HepG2 (cell line): ENCODE measurements around the gene ATP10A. TPM values are rescaled to one million over a fixed set of nuclear protein-coding genes. Genes with fewer than 3 reads are reported as not detected.

Experiments used
- ATAC-seq: fragments of 200-7000 bp; cut with Tn5 transposase; 3 replicates; pipeline ENCODE4 v1.9.1; 2020; ENCODE audit warnings: mild to moderate bottlenecking, moderate library complexity
- BruUV-seq: library from RNA; stranded (reverse); fragments of 400-500 nt; replicated peaks from 2 replicates; lab custom pipeline; 2021; lab: Mats Ljungman, UMichigan
- CTCF ChIA-PET: fragments of 300-600 bp; formaldehyde crosslinking; extraction: SDS; loops from one replicate; lab custom pipeline; 2021; ENCODE audit warnings: low total read pairs, inconsistent platforms, low intra/inter-chr PET ratio; lab: Yijun Ruan, JAX
- POLR2A ChIA-PET: fragments of 350-600 bp; sonication (Branson Sonifier 250); formaldehyde crosslinking; loops from one replicate; lab custom pipeline; 2020; ENCODE audit warnings: antibody characterized with exemption, inconsistent platforms; lab: Yijun Ruan, JAX
- DNase-seq: peaks from one replicate; pipeline ENCODE4 v3.0.0-alpha.2; 2015; ENCODE audit warnings: low spot score
- FAIRE-seq: peaks from 3 replicates; lab custom pipeline; 2011; peaks lifted over from hg19 to GRCh38; lab: Jason Lieb, UNC
- H2AFZ ChIP-seq: one replicate; pipeline ENCODE4 v1.6.1; 2011; ENCODE audit warnings: low read length, inconsistent platforms
- H3K27ac ChIP-seq: fragments of 300-600 bp; 3 replicates; pipeline ENCODE4 v1.8.0; 2011; ENCODE audit warnings: mixed run types, mild to moderate bottlenecking, mixed read lengths, low read length, inconsistent platforms; ENCODE audit not compliant: insufficient read depth; ENCODE audit errors: extremely low read length
- H3K27me3 ChIP-seq, 2 experiments: fragments of 200-600 bp in 1 of 2; 2 replicates in 1 of 2; 3 replicates in 1 of 2; pipeline versions ENCODE4 v1.6.0 to v1.8.0; 2011; ENCODE audit warnings: low read length in 2 of 2, mild to moderate bottlenecking in 2 of 2, moderate library complexity in 2 of 2, inconsistent platforms in 1 of 2; ENCODE audit not compliant: insufficient read depth in 2 of 2, control insufficient read depth in 1 of 2
- H3K36me3 ChIP-seq, 2 experiments: fragments of 200-600 bp in 1 of 2; replicated peaks in 1 of 2; 2 replicates in 1 of 2; 3 replicates in 1 of 2; pipeline versions ENCODE4 v1.5.1 to v1.8.0; 2011; ENCODE audit warnings: low read length in 2 of 2, inconsistent platforms in 1 of 2; ENCODE audit not compliant: insufficient read depth in 2 of 2, control insufficient read depth in 1 of 2
- H3K4me1 ChIP-seq: 2 replicates; pipeline ENCODE4 v1.5.1; 2012; ENCODE audit warnings: low read length, inconsistent platforms; ENCODE audit not compliant: insufficient read depth
- H3K4me2 ChIP-seq: 2 replicates; pipeline ENCODE4 v1.6.0; 2011; ENCODE audit warnings: low read depth, low read length, inconsistent platforms
- H3K4me3 ChIP-seq, 3 experiments: fragments of 200-600 bp in 1 of 3; sonication (generic), shearing (Covaris generic) in 1 of 3; replicated peaks in 1 of 3; 2 replicates each; pipeline ENCODE4 v1.5.1; 2011 to 2016; ENCODE audit warnings: low read length in 3 of 3, inconsistent platforms in 2 of 3, low read depth in 2 of 3, mild to moderate bottlenecking in 2 of 3, control low read depth in 1 of 3, mixed read lengths in 1 of 3; ENCODE audit not compliant: insufficient read depth in 1 of 3
- H3K79me2 ChIP-seq: one replicate; pipeline ENCODE4 v1.6.1; 2011; ENCODE audit warnings: low read length, inconsistent platforms; ENCODE audit not compliant: insufficient read depth
- H3K9ac ChIP-seq: 2 replicates; pipeline ENCODE4 v1.6.0; 2011; ENCODE audit warnings: mild to moderate bottlenecking, low read depth, low read length, inconsistent platforms; ENCODE audit not compliant: insufficient read depth
- H3K9me3 ChIP-seq: 2 replicates; pipeline ENCODE4 v1.5.1; 2012; ENCODE audit warnings: mild to moderate bottlenecking, low read length
- H4K20me1 ChIP-seq: 2 replicates; pipeline ENCODE4 v1.6.0; 2011; ENCODE audit warnings: inconsistent platforms, mild to moderate bottlenecking, low read length, moderate library complexity; ENCODE audit not compliant: insufficient read depth
- HNRNPH1 ChIP-seq: fragments of 200-400 bp; formaldehyde crosslinking; optimal IDR thresholded peaks from 2 replicates; pipeline ENCODE3; 2017; ENCODE audit warnings: mild to moderate bottlenecking, low read depth, low read length
- PHF20 ChIP-seq: sonication (generic); formaldehyde crosslinking; IDR thresholded peaks from 2 replicates; pipeline ENCODE4 v1.5.0; 2020; ENCODE audit warnings: mild to moderate bottlenecking, missing genetic modification reagents
- PTBP1 ChIP-seq: fragments of 200-400 bp; formaldehyde crosslinking; IDR thresholded peaks from 2 replicates; pipeline ENCODE4 v1.6.1; 2018; ENCODE audit warnings: low read length, low read depth; ENCODE audit not compliant: poor library complexity, severe bottlenecking
- RXRB ChIP-seq: IDR thresholded peaks from 2 replicates; pipeline ENCODE4 v1.6.1; 2016; ENCODE audit warnings: borderline replicate concordance, missing genetic modification reagents, missing compliant biosample characterization
- TBX2 ChIP-seq: sonication (generic); formaldehyde crosslinking; IDR thresholded peaks from 2 replicates; pipeline ENCODE4 v1.5.0; 2020; ENCODE audit warnings: missing genetic modification reagents, mild to moderate bottlenecking, borderline replicate concordance
- ZBTB20 ChIP-seq: sonication (generic); formaldehyde crosslinking; IDR thresholded peaks from 2 replicates; pipeline ENCODE4 v1.8.1; 2023; ENCODE audit warnings: missing genetic modification reagents, low read depth, mild to moderate bottlenecking, borderline replicate concordance
- ZSCAN30 ChIP-seq: sonication (generic); formaldehyde crosslinking; IDR thresholded peaks from 2 replicates; pipeline ENCODE4 v1.5.0; 2020; ENCODE audit warnings: mild to moderate bottlenecking, missing genetic modification reagents
- WGBS: methylation state at CpG from one replicate; pipeline ENCODE4 v1.1.6; 2017; ENCODE audit warnings: low lambda C conversion rate; 5-methylcytosine and 5-hydroxymethylcytosine counted together
- in situ Hi-C: cut with HindIII; loops from 2 replicates; pipeline ENCODE4 v1.10.0; 2017; ENCODE audit warnings: low pct_unique_long_range_greater_than_20kb; ENCODE audit not compliant: extremely low pct_ligation_motif_present
- intact Hi-C: fragments of 100-400 bp; cut with micrococcal nuclease; formaldehyde crosslinking; loops from one replicate; pipeline ENCODE4 v1.10.0; 2022; ENCODE audit not compliant: unreplicated experiment
- polyA plus RNA-seq, 8 experiments: library from polyadenylated mRNA; depleted of rRNA in 3 of 8; stranded (reverse) in 7 of 8; unstranded in 1 of 8; fragments of >200 nt; fragmentation: Illumina TruSeq in 4 of 8; extraction: Trizol in 4 of 8; gene quantifications; 2 replicates each; pipeline versions ENCODE4 v1.2.1 to v1.2.3, GENCODE V29; 2011 to 2016; ENCODE audit warnings: low read depth in 4 of 8, missing spikeins in 1 of 8, mixed read lengths in 1 of 8; ENCODE audit not compliant: insufficient read depth in 1 of 8
- total RNA-seq, 5 experiments: library from RNA; depleted of rRNA; stranded (reverse); fragments of >200 nt; fragmentation: Illumina TruSeq; extraction: Trizol; gene quantifications; 2 replicates each; pipeline ENCODE4 v1.2.3, GENCODE V29; 2016; ENCODE audit warnings: low read depth in 1 of 5
- TF ChIP-seq, protein P1 (sequence below): sonication (generic); formaldehyde crosslinking; IDR thresholded peaks from 2 replicates; pipeline ENCODE4 v1.8.1; 2023; ENCODE audit warnings: missing genetic modification reagents, inconsistent platforms, borderline replicate concordance
- TF ChIP-seq, protein P2 (sequence below): sonication (generic); formaldehyde crosslinking; IDR thresholded peaks from 2 replicates; pipeline ENCODE4 v1.5.0; 2020; ENCODE audit warnings: missing genetic modification reagents
- TF ChIP-seq, protein P3 (sequence below): IDR thresholded peaks from 2 replicates; pipeline ENCODE4 v1.6.1; 2016; ENCODE audit warnings: low read depth, borderline replicate concordance
- TF ChIP-seq, protein P4 (sequence below): sonication (generic); formaldehyde crosslinking; IDR thresholded peaks from 2 replicates; pipeline ENCODE4 v1.9.0; 2021; ENCODE audit warnings: missing genetic modification reagents, mild to moderate bottlenecking, borderline replicate concordance
- TF ChIP-seq, protein P5 (sequence below): sonication (generic); formaldehyde crosslinking; IDR thresholded peaks from 2 replicates; pipeline ENCODE4 v1.9.0; 2021; ENCODE audit warnings: missing genetic modification reagents, mild to moderate bottlenecking, borderline replicate concordance

The ATP10A gene
- total and polyA plus RNA-seq, 2 of the 13 experiments (the other 11 are each of a cell fraction or from before 2014, with no cell fraction given): 0.58 to 4.2 TPM

DNA sequence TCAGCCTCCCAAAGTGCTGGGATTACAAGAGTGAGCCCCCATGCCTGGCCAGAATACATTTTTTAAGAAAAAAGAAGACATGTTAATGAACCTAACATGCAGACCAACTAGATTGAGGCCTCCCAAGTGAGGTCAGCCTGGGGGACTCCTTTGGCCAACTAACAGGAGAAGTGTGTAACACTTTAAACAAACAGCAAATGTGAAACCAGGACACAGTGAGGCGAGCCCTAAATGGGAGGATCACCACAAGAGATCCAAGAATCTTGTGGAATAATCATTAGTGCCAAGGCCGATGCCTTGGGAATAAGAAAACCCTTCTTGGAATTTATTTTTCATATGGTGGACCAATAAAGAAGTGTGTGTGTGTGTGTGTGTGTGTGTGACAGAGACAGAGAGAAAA is 73.9 kb downstream of the ATP10A start:
- no TSS peak for BruUV-seq
- no peaks in the 10 kb centered on the region for H3K36me3 ChIP-seq
- no peak overlapping the region for H3K9ac ChIP-seq
- CTCF ChIA-PET: no interaction called here
- FAIRE-seq: no peak
- no peak overlapping the region for H3K4me2 ChIP-seq
- no peaks in the 10 kb centered on the region for H3K9me3 ChIP-seq
- no peak overlapping the region for H3K4me3 ChIP-seq
- in situ Hi-C loops (no loop called here), intact Hi-C loops (no loop called here)
- no peak for DNase-seq
- peaks cover 21% of the 10 kb centered on the region for H3K4me1 ChIP-seq
- no peak for ATAC-seq
- H2AFZ ChIP-seq: no peak overlapping the region
- no peaks in the 10 kb centered on the region for H3K27me3 ChIP-seq
- no peak overlapping the region for H3K27ac ChIP-seq
- POLR2A ChIA-PET: no interaction called here
- TF ChIP-seq PTBP1: no peak
- TF ChIP-seq ZBTB20: no peak
- TF ChIP-seq, protein P1, sequence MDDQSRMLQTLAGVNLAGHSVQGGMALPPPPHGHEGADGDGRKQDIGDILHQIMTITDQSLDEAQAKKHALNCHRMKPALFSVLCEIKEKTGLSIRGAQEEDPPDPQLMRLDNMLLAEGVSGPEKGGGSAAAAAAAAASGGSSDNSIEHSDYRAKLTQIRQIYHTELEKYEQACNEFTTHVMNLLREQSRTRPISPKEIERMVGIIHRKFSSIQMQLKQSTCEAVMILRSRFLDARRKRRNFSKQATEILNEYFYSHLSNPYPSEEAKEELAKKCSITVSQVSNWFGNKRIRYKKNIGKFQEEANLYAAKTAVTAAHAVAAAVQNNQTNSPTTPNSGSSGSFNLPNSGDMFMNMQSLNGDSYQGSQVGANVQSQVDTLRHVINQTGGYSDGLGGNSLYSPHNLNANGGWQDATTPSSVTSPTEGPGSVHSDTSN (CRISPR knock-in tag): no peak
- TF ChIP-seq TBX2: no peak
- 80% methylated on average over 2 of the region's 2 CpGs for WGBS
- no peaks in the 10 kb centered on the region for H4K20me1 ChIP-seq
- no peaks in the 10 kb centered on the region for H3K79me2 ChIP-seq

DNA sequence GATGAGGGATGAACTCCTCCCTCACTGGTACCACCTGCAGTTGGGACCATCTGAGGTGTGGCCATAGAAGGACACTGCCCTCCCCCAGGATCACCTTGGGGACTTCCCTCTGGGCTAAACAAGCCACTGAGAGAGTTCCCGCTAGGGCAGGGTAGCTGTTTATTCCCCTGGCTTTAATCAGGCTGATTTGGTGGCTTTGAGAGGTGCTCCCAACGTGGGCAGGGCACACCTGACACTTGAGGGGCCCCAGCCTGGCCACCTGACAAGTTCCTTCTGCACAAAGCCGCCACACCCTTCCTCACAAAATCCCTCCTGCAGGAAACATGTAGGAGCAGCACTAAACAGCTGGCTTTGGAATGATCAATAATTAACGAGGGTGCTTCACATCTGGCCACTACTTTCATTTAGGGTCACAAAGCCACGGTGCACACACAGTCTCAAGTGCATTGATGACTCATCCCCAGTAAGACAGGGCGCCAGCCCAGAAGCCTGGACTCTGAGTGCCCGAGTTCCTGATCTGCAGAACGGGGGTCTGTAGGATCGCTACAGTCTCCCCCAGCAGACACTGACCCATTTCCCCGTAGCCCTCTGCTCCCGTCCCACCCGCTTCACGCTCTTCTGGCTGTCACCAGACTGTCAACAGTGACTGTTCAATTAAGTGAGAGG is 75.1 kb downstream of the ATP10A start:
- peak; percentile 50 for DNase-seq
- BruUV-seq: no TSS peak
- H3K9me3 ChIP-seq: no peaks in the 10 kb centered on the region
- H2AFZ ChIP-seq: no peak overlapping the region
- H3K4me2 ChIP-seq: peak overlapping the region; percentile 64
- ChIA-PET POLR2A (no interaction called here), CTCF (no interaction called here)
- 0% methylated on average over 6 of the region's 13 CpGs for WGBS
- no peak overlapping the region for H3K27ac ChIP-seq
- H3K79me2 ChIP-seq: no peaks in the 10 kb centered on the region
- in situ Hi-C loops: no loop called here
- H3K4me1 ChIP-seq: peaks cover 21% of the 10 kb centered on the region
- ATAC-seq: peak; percentile 93
- H3K9ac ChIP-seq: no peak overlapping the region
- intact Hi-C loops: no loop called here
- no peaks in the 10 kb centered on the region for H4K20me1 ChIP-seq
- FAIRE-seq: no peak
- H3K4me3 ChIP-seq: peak overlapping the region in 1 of 3 experiments; percentile 45; a peak in 2 of 6 replicates
- no peaks in the 10 kb centered on the region for H3K36me3 ChIP-seq
- no peaks in the 10 kb centered on the region for H3K27me3 ChIP-seq
- TF ChIP-seq, protein P2, sequence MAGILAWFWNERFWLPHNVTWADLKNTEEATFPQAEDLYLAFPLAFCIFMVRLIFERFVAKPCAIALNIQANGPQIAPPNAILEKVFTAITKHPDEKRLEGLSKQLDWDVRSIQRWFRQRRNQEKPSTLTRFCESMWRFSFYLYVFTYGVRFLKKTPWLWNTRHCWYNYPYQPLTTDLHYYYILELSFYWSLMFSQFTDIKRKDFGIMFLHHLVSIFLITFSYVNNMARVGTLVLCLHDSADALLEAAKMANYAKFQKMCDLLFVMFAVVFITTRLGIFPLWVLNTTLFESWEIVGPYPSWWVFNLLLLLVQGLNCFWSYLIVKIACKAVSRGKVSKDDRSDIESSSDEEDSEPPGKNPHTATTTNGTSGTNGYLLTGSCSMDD (CRISPR knock-in tag): no peak
- TF ChIP-seq, protein P3, sequence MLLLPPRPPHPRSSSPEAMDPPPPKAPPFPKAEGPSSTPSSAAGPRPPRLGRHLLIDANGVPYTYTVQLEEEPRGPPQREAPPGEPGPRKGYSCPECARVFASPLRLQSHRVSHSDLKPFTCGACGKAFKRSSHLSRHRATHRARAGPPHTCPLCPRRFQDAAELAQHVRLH: no peak
- TF ChIP-seq HNRNPH1 (no peak), PHF20 (CRISPR knock-in tag) (no peak), ZSCAN30 (CRISPR knock-in tag) (no peak), RXRB (CRISPR knock-in tag) (peak; percentile 21; the same call in 1 of the 2 replicates)
- TF ChIP-seq, protein P4, sequence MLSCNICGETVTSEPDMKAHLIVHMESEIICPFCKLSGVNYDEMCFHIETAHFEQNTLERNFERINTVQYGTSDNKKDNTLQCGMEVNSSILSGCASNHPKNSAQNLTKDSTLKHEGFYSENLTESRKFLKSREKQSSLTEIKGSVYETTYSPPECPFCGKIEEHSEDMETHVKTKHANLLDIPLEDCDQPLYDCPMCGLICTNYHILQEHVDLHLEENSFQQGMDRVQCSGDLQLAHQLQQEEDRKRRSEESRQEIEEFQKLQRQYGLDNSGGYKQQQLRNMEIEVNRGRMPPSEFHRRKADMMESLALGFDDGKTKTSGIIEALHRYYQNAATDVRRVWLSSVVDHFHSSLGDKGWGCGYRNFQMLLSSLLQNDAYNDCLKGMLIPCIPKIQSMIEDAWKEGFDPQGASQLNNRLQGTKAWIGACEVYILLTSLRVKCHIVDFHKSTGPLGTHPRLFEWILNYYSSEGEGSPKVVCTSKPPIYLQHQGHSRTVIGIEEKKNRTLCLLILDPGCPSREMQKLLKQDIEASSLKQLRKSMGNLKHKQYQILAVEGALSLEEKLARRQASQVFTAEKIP (CRISPR knock-in tag): no peak
- TF ChIP-seq, protein P5, sequence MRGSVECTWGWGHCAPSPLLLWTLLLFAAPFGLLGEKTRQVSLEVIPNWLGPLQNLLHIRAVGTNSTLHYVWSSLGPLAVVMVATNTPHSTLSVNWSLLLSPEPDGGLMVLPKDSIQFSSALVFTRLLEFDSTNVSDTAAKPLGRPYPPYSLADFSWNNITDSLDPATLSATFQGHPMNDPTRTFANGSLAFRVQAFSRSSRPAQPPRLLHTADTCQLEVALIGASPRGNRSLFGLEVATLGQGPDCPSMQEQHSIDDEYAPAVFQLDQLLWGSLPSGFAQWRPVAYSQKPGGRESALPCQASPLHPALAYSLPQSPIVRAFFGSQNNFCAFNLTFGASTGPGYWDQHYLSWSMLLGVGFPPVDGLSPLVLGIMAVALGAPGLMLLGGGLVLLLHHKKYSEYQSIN (CRISPR knock-in tag): no peak
